ENCODE data around the gene SLC9A9.
A peak's percentile ranks its signal among the peaks of the same experiment; 100 is the strongest.

Gene SLC9A9

GRCh38 chr3:143271136-143271535 is 577.1 kb downstream of the SLC9A9 start:
- no peak for DNase-seq (ENCODE audit: low read depth)
- TF ChIP-seq, protein P1, sequence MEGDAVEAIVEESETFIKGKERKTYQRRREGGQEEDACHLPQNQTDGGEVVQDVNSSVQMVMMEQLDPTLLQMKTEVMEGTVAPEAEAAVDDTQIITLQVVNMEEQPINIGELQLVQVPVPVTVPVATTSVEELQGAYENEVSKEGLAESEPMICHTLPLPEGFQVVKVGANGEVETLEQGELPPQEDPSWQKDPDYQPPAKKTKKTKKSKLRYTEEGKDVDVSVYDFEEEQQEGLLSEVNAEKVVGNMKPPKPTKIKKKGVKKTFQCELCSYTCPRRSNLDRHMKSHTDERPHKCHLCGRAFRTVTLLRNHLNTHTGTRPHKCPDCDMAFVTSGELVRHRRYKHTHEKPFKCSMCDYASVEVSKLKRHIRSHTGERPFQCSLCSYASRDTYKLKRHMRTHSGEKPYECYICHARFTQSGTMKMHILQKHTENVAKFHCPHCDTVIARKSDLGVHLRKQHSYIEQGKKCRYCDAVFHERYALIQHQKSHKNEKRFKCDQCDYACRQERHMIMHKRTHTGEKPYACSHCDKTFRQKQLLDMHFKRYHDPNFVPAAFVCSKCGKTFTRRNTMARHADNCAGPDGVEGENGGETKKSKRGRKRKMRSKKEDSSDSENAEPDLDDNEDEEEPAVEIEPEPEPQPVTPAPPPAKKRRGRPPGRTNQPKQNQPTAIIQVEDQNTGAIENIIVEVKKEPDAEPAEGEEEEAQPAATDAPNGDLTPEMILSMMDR (conservative IDR thresholded peaks at IDR 0.05; ENCODE audit: control insufficient read depth, insufficient read depth, low read depth, low read length) = no peak
- H3K4me3 ChIP-seq (ENCODE audit: control insufficient read depth, low read depth, low read length) = no peak overlapping the region

DNA sequence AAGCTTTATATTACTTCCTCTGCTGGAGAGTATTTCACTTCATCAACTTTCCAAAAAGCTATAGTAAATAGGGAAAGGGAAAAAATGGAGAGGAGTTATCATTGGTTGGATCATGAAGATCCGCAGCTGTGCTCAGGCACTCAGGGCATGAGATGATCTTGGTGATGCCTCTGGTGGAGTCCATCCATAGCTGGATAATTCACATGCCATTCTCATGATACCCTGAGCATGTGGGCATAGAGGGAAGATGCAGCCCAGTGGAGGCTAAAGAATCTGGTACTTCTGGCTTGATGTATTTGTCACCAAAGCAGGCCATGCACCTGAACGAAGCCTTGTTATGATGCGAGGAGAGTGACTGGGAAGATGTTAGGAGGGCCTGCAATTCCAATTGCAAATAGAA is 578.5 kb downstream of the SLC9A9 start:
- no peak overlapping the region for H3K4me3 ChIP-seq (ENCODE audit: control insufficient read depth, low read depth, low read length)
- TF ChIP-seq, protein P1 (conservative IDR thresholded peaks at IDR 0.05; ENCODE audit: control insufficient read depth, insufficient read depth, low read depth, low read length) = no peak
- DNase-seq (ENCODE audit: low read depth) = no peak

- no peak overlapping the region for H3K4me3 ChIP-seq (ENCODE audit: control insufficient read depth, low read depth, low read length)
- TF ChIP-seq, protein P1 (conservative IDR thresholded peaks at IDR 0.05; ENCODE audit: control insufficient read depth, insufficient read depth, low read depth, low read length) = no peak
- peak; percentile 64 for DNase-seq (ENCODE audit: low read depth)
Observed at GRCh38 chr3:143267989-143268388, 580.3 kb downstream of the SLC9A9 start.

GRCh38 chr3:143266927-143267326 is 581.3 kb downstream of the SLC9A9 start:
- no peak for DNase-seq (ENCODE audit: low read depth)
- H3K4me3 ChIP-seq (ENCODE audit: control insufficient read depth, low read depth, low read length) = no peak overlapping the region
- TF ChIP-seq, protein P1 (conservative IDR thresholded peaks at IDR 0.05; ENCODE audit: control insufficient read depth, insufficient read depth, low read depth, low read length) = no peak

DNA sequence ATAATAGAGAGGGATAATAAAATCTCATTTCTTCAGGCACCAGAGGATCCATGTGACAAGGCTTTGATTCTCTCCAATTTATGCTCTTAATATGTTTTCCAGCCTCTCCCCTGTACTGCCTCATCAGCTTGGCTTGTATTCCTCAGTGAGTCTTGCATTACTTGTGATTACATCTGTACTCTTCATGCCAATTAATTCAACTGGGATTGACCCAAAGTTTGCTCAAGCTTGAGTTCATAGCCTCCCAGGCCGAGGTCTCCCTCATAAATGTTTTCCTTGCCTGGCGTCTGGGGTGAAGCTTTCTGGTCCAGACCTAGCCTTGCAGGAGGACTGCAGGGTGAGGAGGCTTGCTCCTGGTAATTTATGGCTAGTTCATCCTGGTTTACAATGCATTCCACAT is 581.8 kb downstream of the SLC9A9 start:
- DNase-seq (ENCODE audit: low read depth) = peak; percentile 86
- TF ChIP-seq, protein P1 (conservative IDR thresholded peaks at IDR 0.05; ENCODE audit: control insufficient read depth, insufficient read depth, low read depth, low read length) = no peak
- no peak overlapping the region for H3K4me3 ChIP-seq (ENCODE audit: control insufficient read depth, low read depth, low read length)

GRCh38 chr3:143265501-143266070 is 582.7 kb downstream of the SLC9A9 start:
- H3K4me3 ChIP-seq (ENCODE audit: control insufficient read depth, low read depth, low read length) = no peak overlapping the region
- TF ChIP-seq, protein P1 (conservative IDR thresholded peaks at IDR 0.05; ENCODE audit: control insufficient read depth, insufficient read depth, low read depth, low read length) = no peak
- peak; percentile 68 for DNase-seq (ENCODE audit: low read depth)
